HG02588 (cell line): ENCODE data around the gene ROCK1.

Source experiments
- ATAC-seq: cut with Tn5 transposase; IDR thresholded peaks from one replicate; pipeline ENCODE4 v1.9.1; 2021; ENCODE audit warnings: mild to moderate bottlenecking, moderate library complexity; ENCODE audit not compliant: unreplicated experiment

ROCK1 gene

DNA sequence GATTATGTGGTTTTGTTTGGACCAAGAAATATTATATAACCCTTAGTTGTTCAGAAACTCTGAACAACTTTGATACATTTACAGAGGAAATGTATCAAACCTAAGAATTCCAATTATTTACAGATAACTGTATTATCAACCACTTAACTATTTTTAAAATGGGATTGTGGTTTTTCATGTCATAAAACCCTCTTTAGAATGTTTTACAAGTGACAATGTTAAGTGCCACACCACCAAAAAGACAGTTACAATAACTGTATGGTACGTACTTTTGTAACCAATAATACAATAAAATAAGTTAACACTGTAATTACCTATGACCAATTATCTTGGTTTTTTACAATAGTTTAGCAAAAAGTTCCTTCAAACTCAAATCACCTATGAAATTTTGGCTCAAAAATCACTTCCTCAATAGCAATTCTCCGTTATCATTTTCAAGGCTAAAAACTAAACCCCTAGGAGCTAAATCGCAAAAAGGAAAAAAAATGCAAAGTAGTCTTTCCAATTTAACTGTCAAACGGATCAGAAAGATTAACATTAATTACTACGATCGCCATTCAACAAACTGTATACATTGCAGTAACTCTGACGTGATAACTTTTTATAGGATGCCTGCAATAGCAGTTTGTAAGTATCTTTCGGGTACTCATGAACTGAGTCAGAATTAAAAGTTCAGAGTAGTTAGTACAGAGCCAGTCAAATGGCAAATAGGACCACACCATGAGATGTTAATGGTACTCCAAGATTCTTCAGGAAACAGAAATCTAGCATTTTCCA is 1.5 kb downstream of the ROCK1 start:
- no peak for ATAC-seq

DNA sequence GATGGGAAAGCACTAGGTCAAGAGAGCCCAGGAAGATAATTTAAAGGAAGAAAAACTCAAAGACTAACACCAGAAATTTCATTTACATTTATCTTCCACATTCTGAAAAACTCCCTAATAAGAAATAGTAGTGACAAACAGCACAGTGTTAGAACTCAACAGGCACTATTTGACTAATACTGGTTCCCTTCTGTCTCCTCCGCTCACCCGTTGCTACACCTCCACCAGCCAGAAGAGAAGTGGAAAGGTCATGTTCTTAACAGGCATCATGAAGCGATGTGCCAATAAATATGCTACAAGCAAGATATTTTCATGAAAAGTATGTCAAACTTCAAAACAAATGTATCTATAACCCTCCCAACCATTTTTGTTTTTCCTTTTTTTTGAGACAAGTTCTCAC is 5.7 kb downstream of the ROCK1 start:
- no peak for ATAC-seq

DNA sequence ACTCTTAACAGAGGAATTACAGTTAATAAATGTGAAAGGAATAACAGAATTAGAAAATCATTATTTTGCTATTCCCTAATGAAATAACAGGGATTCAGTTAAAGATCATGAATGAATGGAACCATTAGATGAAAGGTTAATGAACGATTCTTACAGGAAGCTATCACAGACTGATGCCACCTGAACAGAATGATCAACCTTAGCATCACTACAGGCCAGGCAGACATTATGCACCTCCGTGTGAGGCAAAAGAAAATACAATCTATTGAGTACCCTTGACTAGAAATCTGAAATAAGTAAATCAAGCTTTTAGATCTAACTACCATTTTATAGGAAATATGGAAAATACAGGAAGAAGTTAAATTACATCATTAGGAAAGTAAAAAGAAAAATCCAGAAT is 10.4 kb downstream of the ROCK1 start:
- no peak for ATAC-seq

- no peak for ATAC-seq
Measured at GRCh38 chr18:21100678-21101077, 10.9 kb downstream of the ROCK1 start.

DNA sequence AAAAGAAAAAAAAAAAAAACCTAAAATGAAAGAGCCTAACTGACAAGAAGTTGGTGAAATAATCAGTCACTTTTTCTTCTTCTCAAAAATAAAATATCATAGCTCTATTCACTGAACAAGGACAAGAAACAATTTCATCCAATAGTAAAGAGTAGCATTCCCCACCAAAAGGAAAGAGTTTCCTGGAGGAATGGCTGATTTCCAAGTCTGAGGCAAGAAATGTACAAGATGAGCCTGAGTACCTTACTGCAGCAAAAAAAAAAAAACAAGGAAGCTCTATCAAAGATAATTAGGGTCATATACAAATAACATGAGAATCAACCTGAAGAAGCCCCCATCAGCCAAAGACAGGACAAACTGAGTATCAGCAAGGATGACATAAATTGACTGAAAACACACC is 11.5 kb downstream of the ROCK1 start:
- ATAC-seq: no peak

DNA sequence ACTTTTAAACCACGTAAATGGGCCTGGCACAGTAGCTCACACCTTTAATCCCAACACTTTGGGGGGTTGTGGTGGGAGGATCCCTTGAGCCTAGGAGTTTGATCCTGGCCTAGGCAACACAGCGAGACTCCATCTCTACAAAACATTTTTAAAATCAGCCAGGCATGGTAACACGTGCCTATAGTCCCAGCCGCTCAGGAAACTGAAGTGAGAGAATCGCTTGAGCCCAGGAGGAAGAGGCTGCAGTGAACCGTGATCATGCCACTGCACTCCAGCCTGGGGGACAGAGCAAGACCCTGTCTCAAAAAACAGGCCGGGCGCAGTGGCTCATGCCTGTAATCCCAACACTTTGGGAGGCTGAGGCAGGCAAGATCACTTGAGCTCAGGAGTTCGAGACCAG is 12.2 kb downstream of the ROCK1 start:
- ATAC-seq: peak; percentile 77

DNA sequence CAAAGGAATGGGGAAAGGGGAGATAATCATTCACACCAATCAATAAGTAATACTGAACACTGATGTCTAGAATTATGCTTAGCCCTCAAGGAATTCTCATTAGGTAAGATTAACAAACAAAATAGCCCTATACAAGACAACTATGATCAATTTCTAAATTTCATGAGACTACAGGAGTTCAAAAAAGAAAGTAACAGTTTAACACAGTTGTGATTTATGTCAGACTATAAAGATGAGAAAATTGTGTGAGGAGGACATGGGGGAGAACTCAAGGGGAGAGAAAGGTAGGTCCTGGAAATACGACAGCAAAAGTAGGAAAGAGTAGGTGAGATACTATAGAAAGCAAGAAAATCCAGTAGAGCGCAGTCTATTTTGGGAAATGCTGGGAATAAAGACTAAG is 14.9 kb downstream of the ROCK1 start:
- ATAC-seq: no peak

DNA sequence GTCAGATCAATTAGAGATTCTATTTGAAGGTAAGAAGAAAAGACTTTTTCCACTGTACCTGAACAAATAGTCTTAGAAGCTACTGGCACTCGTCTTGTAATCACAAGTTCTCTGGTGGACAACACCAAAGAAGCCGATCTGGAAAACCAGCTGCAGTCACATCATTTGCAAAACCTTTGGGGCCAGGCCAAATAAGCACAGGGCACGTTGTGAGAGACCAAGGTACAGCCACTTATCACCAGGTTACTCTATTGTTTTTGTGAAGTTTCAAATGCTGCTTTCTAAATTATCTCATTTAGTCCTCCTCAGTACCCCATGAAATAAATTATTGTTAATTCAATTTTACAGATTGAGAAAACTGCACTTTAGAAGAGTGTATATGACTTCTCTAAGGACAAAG is 18.5 kb downstream of the ROCK1 start:
- no peak for ATAC-seq

GRCh38 chr18:21090680-21091079 is 20.9 kb downstream of the ROCK1 start:
- no peak for ATAC-seq

GRCh38 chr18:21085579-21086166 is 25.9 kb downstream of the ROCK1 start:
- ATAC-seq: no peak

- no peak for ATAC-seq
Measured at GRCh38 chr18:21084511-21085078, 27.0 kb downstream of the ROCK1 start.

- ATAC-seq: no peak
Measured at GRCh38 chr18:21083017-21083416, 28.6 kb downstream of the ROCK1 start.

- ATAC-seq: no peak
Measured at GRCh38 chr18:21081426-21081825, 30.2 kb downstream of the ROCK1 start.

GRCh38 chr18:21080576-21080975 is 31.0 kb downstream of the ROCK1 start:
- no peak for ATAC-seq

- ATAC-seq: no peak
Measured at GRCh38 chr18:21074336-21075323, 37.0 kb downstream of the ROCK1 start.

DNA sequence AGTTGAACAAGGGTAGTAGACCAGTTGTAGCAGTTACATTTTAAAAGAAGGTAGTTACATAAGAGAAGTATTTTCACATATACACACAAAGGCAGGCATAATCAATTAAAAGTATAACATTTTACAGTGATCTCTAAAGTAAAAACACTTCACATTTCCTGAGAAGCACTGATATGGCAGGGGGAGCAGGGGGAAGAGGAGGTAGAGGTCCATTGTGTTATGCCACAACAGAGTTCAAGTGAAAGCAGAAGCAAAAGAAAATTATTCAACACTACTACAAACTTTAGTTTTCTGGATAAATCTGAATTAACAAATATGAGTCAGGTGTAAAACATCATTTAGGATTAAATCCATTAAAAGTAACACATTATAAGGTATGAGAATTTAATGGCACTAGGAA is 38.4 kb downstream of the ROCK1 start:
- ATAC-seq: no peak

DNA sequence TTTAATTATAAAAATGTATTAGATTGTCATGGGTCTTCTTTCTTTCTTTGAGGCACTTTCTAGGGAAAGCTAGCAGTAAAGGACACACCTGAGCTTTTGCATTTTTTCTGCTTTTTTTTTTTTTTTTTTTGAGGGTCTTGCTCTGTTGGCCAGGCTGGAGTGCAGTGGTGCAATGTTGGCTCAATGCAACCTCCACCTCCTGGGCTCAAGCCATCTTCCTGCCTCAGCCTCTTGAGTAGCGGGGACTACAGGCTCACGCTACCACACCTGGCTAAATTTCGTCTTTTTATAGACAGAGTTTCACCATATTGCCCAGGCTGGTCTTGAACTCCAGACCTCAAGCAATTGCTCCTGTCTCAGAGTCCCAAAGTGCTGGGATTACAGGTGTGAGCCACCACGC is 40.5 kb downstream of the ROCK1 start:
- no peak for ATAC-seq

DNA sequence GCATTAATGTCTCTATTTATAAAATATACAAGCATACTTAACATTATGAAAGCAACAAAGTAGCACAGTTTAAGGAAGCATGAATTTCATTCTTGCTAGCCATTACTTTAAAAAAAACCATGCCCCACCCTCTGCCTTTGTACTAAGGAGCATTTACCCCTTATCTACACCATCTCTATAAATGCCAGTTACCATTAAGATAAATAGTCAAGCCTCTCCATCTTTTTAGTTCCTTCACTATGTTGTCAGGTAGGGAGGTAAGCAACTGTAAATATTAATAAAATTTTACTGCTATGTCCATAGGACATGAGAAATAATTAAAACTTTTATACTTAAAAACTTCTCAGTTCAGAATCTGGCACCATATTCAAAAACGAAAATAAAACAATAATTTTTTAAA is 42.1 kb downstream of the ROCK1 start:
- no peak for ATAC-seq

GRCh38 chr18:21064347-21064746 is 47.3 kb downstream of the ROCK1 start:
- ATAC-seq: no peak

DNA sequence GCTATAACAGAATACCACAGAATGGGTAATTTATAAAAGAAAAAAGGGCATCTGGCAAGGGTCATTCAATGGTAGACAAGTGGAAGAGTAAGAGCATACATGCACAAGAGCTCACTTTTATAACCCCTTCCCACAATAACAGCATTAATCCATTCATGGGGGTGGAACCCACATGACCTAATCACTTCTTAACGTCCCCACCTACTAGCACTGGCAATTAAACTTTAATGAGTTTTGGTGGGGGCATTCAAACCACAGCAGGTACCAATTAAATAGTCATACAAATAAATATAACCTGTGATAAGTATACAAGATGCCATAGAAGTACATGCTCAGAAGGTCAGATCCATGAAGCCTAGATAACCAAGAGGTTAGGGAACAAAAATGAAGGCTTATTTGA is 48.6 kb downstream of the ROCK1 start:
- no peak for ATAC-seq

DNA sequence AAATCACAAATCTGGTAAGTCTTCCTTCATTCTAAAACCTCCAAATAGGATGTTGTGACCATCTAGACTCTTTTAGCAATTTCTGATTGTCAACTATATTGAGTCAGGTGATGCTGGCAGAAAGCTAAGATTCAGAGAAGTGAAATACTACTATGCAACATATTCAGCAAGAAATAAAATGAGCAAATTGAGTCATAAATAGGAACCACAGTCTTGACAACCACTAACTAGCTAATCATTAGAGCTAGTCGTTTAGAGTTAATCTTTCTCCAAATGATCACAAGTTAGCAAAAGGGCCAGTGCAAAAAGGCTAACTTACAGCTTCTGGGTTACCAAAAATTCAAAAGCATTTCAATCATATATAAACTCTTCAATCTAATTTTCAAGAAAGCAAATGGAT is 54.5 kb downstream of the ROCK1 start:
- ATAC-seq: no peak
